ENCODE data around the gene SUSD2.

- TF ChIP-seq, protein P1, sequence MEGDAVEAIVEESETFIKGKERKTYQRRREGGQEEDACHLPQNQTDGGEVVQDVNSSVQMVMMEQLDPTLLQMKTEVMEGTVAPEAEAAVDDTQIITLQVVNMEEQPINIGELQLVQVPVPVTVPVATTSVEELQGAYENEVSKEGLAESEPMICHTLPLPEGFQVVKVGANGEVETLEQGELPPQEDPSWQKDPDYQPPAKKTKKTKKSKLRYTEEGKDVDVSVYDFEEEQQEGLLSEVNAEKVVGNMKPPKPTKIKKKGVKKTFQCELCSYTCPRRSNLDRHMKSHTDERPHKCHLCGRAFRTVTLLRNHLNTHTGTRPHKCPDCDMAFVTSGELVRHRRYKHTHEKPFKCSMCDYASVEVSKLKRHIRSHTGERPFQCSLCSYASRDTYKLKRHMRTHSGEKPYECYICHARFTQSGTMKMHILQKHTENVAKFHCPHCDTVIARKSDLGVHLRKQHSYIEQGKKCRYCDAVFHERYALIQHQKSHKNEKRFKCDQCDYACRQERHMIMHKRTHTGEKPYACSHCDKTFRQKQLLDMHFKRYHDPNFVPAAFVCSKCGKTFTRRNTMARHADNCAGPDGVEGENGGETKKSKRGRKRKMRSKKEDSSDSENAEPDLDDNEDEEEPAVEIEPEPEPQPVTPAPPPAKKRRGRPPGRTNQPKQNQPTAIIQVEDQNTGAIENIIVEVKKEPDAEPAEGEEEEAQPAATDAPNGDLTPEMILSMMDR (conservative IDR thresholded peaks at IDR 0.05; ENCODE audit: low read length): no peak
- TF ChIP-seq EZH2phosphoT487 (IDR thresholded peaks at IDR 0.05; ENCODE audit: borderline replicate concordance, low read depth, low read length): no peak
These were observed 21.6 kb upstream of the SUSD2 start for GRCh38 chr22:24159650-24160049.
